Neural crest cell (in vitro differentiated cells): Measurements from ENCODE around the gene DTNBP1. TPM values are rescaled to one million over a fixed set of nuclear protein-coding genes. Genes with fewer than 3 reads are reported as not detected.

ENCODE experiments used
- DNase-seq: peaks from one replicate; pipeline ENCODE4 v3.0.0; 2021; ENCODE audit warnings: low read depth, mixed read lengths, low spot score
- H3K27ac Mint-ChIP-seq: one replicate; pipeline ENCODE4 v1.8.0; 2021; ENCODE audit warnings: mild to moderate bottlenecking, mixed read lengths; ENCODE audit not compliant: unreplicated experiment
- H3K27me3 Mint-ChIP-seq: 2 replicates; pipeline ENCODE4 v1.8.0; 2021; ENCODE audit warnings: low read depth, mild to moderate bottlenecking, mixed read lengths
- H3K36me3 Mint-ChIP-seq: 2 replicates; pipeline ENCODE4 v1.8.0; 2021; ENCODE audit warnings: low read depth, mild to moderate bottlenecking, mixed read lengths
- H3K4me1 Mint-ChIP-seq: 2 replicates; pipeline ENCODE4 v1.8.0; 2021; ENCODE audit warnings: mixed read lengths
- H3K4me3 Mint-ChIP-seq: one replicate; pipeline ENCODE4 v1.8.0; 2021; ENCODE audit warnings: mild to moderate bottlenecking, mixed read lengths
- H3K9me3 Mint-ChIP-seq: 2 replicates; pipeline ENCODE4 v1.8.0; 2021; ENCODE audit warnings: mixed read lengths
- total RNA-seq: library from RNA; stranded (reverse); gene quantifications from 2 replicates; pipeline ENCODE4 v1.2.1, GENCODE V29; 2021
- TF ChIP-seq, protein P1 (sequence below): fragments of 200-600 bp; sonication (generic); conservative IDR thresholded peaks from 2 replicates; pipeline ENCODE4 v1.5.0; 2021; ENCODE audit warnings: antibody characterized with exemption, mild to moderate bottlenecking

The DTNBP1 gene
- total RNA-seq, 1 donor from 2014 or later = 13.5 TPM

DNA sequence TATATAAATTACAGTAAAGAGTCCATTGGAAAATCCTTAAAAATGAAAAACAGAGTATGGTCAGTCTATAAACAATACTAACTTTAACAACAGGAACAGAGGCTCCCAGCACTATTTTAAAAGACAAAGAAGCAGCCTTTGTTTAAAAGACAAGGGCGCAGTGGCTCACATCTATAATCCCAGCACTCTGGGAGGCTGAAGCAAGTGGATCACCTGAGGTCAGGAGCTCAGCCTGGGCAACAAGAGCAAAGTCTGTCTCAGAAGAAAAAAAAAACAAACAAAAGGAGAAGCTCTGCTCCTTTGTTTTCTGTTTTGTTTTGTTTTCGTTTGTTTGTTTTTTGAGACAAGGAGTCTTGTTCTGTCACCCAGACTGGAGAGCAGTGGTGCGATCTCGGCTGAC is 89.4 kb downstream of the DTNBP1 start:
- H3K9me3 Mint-ChIP-seq = no peaks in the 10 kb centered on the region
- TF ChIP-seq, protein P1, sequence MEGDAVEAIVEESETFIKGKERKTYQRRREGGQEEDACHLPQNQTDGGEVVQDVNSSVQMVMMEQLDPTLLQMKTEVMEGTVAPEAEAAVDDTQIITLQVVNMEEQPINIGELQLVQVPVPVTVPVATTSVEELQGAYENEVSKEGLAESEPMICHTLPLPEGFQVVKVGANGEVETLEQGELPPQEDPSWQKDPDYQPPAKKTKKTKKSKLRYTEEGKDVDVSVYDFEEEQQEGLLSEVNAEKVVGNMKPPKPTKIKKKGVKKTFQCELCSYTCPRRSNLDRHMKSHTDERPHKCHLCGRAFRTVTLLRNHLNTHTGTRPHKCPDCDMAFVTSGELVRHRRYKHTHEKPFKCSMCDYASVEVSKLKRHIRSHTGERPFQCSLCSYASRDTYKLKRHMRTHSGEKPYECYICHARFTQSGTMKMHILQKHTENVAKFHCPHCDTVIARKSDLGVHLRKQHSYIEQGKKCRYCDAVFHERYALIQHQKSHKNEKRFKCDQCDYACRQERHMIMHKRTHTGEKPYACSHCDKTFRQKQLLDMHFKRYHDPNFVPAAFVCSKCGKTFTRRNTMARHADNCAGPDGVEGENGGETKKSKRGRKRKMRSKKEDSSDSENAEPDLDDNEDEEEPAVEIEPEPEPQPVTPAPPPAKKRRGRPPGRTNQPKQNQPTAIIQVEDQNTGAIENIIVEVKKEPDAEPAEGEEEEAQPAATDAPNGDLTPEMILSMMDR = no peak
- no peak for DNase-seq
- H3K4me1 Mint-ChIP-seq = peaks cover 19% of the 10 kb centered on the region
- no peak overlapping the region for H3K27ac Mint-ChIP-seq
- no peaks in the 10 kb centered on the region for H3K27me3 Mint-ChIP-seq
- H3K36me3 Mint-ChIP-seq = peaks cover 3% of the 10 kb centered on the region
- H3K4me3 Mint-ChIP-seq = no peak overlapping the region

DNA sequence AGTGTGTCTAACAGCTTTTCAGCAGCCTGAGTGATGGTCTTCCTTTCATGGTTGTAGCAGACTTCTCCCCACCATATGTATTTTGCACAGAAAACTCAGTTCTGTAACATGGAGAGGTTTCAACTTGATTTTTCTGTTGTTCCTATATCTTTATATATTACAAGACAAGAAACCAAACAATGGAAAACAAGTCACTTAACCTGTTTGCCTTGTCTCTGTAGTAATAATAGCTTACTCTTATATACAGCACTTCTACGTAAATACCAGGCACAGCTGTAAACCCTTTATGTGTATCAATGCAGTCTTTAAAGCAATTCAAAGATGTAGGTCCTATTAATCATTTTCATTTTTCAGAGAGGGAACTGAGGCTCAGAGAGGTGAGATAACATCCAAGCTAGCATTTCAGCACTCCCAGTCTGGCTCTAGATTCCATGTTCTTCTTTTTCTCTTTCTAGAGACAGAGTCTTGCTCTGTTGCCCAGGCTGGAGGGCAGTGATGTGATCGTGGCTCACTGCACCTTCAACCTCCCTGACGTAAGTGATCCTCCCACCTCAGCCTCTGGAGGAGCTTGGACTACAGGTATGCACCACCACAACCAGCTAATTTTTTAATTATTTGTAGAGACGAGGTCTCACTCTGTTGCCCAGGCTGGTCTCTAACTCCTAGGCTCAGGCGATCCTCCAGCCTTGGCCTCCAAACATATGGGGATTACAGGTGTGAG is 90.4 kb downstream of the DTNBP1 start:
- Mint-ChIP-seq H3K4me1 (peaks cover 19% of the 10 kb centered on the region), H3K36me3 (peaks cover 3% of the 10 kb centered on the region), H3K4me3 (no peak overlapping the region), H3K9me3 (no peaks in the 10 kb centered on the region), H3K27ac (no peak overlapping the region), H3K27me3 (no peaks in the 10 kb centered on the region)
- TF ChIP-seq, protein P1 = no peak
- DNase-seq = no peak

DNA sequence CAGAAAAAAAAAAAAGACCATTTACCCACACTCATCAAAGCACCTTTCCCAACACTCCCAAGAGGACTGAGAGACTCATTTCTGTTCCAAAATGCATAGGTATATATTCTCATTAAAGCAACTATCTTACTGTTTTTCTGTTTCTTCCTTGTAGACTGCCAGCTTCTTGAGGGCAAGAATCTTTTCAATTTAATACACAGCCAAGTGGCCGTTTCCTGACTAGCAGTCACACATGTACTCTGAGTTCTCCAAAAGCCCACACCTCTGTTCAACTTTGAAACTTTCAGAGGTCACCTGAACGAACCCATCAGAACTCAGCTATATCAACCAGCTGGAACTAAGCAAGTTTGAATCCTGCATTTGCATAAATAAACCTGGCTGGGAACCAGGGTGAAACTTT is 92.7 kb downstream of the DTNBP1 start:
- no peak overlapping the region for H3K4me3 Mint-ChIP-seq
- H3K36me3 Mint-ChIP-seq = peaks cover 3% of the 10 kb centered on the region
- peaks cover 3% of the 10 kb centered on the region for H3K9me3 Mint-ChIP-seq
- peaks cover 14% of the 10 kb centered on the region for H3K4me1 Mint-ChIP-seq
- TF ChIP-seq, protein P1 = no peak
- no peak overlapping the region for H3K27ac Mint-ChIP-seq
- no peaks in the 10 kb centered on the region for H3K27me3 Mint-ChIP-seq
- no peak for DNase-seq

DNA sequence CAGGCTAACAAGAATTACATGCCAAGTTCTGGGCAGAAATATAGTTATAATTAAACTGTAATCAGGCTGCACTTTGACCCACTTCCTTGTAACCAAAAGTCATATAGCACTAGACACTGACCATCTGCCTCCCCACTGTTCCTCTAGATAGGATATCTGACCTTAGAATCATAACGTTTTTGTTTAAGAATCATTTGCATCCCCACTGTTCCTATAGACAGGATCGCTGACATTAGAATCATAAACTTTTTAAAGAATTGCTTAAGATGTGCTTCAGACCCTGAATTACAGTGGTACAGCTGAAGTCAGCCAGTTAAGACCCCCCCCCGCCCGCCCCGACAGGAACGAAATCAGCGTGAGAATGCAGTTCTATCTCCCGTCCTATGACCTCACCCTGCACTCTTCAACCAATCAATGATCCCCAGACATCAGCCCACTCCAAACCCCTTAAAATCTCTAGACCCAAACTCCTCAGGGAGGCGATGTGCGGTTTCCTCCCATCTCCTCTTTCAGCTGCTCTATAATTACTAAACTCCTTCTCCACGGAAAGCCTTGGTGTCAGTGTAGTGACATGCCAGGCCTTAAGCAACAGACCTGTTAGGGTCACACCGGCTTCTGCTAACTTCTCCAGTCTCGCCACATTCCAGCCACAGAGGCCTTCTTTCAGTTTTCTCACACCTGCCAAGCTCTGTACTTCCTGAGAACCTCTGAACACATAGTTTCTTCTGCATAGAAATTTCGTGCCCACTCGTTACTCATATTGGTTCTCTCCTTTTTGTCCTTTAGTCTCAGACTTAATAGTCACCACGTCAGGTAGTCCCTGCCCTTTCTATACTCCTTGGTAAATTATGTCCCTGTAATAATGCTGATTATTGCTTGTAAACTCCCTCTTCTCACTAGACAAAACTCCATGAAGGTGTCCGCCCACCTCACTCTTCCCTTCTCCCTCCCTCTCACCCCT is 93.5 kb downstream of the DTNBP1 start:
- Mint-ChIP-seq H3K4me1 (peaks cover 8% of the 10 kb centered on the region), H3K27ac (no peak overlapping the region), H3K27me3 (no peaks in the 10 kb centered on the region), H3K4me3 (no peak overlapping the region), H3K9me3 (peaks cover 3% of the 10 kb centered on the region), H3K36me3 (peaks cover 3% of the 10 kb centered on the region)
- TF ChIP-seq, protein P1 = no peak
- DNase-seq = no peak

DNA sequence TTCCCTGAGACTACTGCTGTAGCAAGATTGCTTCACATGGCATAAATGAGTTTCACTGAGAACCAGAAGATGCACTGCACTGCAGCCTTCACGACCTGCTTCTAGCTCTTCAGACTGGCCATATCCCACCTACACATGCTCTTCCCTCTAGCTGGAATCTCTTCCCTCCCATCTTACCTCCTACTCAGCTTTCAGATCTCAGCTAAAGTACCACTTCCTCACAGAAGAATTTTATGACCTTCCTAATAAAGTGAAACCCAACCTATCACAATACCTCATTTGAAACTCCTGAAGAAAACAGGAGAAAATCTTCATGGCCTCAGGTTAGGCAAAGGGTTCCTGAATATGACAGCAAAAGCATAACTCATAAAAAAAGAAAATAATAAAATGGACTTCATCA is 99.9 kb downstream of the DTNBP1 start:
- Mint-ChIP-seq H3K36me3 (no peaks in the 10 kb centered on the region), H3K27me3 (no peaks in the 10 kb centered on the region), H3K9me3 (peaks cover 3% of the 10 kb centered on the region), H3K4me3 (no peak overlapping the region), H3K4me1 (no peaks in the 10 kb centered on the region), H3K27ac (no peak overlapping the region)
- DNase-seq = no peak
- TF ChIP-seq, protein P1 = no peak
